ENCODE measurements around the gene EML4. TPM values are rescaled to one million over a fixed set of nuclear protein-coding genes. Genes with fewer than 3 reads are reported as not detected.

The EML4 gene
- total and polyA plus RNA-seq, 2 of the 13 experiments (the other 11 are each of a cell fraction or from before 2014, with no cell fraction given) = 243 to 476 TPM

DNA sequence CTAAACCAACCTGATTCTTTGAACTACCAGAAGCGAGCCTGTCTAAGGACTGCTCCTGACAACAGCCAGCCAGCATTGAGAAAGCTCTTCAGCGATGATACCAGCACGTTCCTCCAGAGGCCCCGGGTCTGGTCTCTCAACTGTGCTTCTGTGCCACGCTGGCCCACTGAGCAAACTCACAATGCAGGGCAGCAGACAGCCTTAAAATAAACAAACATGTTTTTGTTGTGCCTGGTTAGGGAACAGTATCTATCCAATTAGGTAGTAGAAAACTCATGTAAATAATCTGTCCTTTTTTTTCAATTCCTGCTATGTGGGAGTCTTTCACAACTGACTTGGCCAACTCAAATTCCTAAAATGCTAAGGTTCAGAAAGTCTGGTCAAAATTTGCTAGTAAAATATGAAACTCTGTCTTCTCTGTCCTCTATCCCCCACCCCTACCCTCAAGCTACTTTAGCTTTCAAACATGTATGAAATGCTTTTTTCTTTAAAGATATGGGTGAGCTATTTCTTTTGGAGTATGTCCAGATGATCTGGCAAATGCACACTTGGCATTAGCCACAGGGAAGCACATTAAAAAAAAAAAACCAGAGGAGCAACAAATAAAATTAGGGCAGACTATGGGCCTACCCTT lies 21.4 kb upstream of the EML4 start (continued):
- TF ChIP-seq, protein P1, sequence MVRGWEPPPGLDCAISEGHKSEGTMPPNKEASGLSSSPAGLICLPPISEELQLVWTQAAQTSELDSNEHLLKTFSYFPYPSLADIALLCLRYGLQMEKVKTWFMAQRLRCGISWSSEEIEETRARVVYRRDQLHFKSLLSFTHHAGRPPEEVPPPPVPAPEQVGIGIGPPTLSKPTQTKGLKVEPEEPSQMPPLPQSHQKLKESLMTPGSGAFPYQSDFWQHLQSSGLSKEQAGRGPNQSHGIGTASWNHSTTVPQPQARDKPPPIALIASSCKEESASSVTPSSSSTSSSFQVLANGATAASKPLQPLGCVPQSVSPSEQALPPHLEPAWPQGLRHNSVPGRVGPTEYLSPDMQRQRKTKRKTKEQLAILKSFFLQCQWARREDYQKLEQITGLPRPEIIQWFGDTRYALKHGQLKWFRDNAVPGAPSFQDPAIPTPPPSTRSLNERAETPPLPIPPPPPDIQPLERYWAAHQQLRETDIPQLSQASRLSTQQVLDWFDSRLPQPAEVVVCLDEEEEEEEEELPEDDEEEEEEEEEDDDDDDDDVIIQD (CRISPR knock-in tag; IDR thresholded peaks at IDR 0.05; ENCODE audit: low read depth) = no peak
- no peak for TF ChIP-seq ZNF660 (CRISPR knock-in tag; IDR thresholded peaks at IDR 0.05; ENCODE audit: borderline replicate concordance, low read depth)
- TF ChIP-seq NFATC3 (CRISPR knock-in tag; IDR thresholded peaks at IDR 0.05) = no peak
- no peak for TF ChIP-seq ZNF709 (CRISPR knock-in tag; IDR thresholded peaks at IDR 0.05)
- no peak for TF ChIP-seq SCMH1 (CRISPR knock-in tag; IDR thresholded peaks at IDR 0.05; ENCODE audit: borderline replicate concordance)
- no peak; the same call in 1 of the 2 replicates for TF ChIP-seq SOX5 (CRISPR knock-in tag; IDR thresholded peaks at IDR 0.05; ENCODE audit: borderline replicate concordance)
- TF ChIP-seq HOXA5 (CRISPR knock-in tag; IDR thresholded peaks at IDR 0.05) = peak; percentile 42; the same call in 1 of the 2 replicates
- TF ChIP-seq SPEN (CRISPR knock-in tag; IDR thresholded peaks at IDR 0.05; ENCODE audit: low read depth) = no peak
- TF ChIP-seq, protein P2, sequence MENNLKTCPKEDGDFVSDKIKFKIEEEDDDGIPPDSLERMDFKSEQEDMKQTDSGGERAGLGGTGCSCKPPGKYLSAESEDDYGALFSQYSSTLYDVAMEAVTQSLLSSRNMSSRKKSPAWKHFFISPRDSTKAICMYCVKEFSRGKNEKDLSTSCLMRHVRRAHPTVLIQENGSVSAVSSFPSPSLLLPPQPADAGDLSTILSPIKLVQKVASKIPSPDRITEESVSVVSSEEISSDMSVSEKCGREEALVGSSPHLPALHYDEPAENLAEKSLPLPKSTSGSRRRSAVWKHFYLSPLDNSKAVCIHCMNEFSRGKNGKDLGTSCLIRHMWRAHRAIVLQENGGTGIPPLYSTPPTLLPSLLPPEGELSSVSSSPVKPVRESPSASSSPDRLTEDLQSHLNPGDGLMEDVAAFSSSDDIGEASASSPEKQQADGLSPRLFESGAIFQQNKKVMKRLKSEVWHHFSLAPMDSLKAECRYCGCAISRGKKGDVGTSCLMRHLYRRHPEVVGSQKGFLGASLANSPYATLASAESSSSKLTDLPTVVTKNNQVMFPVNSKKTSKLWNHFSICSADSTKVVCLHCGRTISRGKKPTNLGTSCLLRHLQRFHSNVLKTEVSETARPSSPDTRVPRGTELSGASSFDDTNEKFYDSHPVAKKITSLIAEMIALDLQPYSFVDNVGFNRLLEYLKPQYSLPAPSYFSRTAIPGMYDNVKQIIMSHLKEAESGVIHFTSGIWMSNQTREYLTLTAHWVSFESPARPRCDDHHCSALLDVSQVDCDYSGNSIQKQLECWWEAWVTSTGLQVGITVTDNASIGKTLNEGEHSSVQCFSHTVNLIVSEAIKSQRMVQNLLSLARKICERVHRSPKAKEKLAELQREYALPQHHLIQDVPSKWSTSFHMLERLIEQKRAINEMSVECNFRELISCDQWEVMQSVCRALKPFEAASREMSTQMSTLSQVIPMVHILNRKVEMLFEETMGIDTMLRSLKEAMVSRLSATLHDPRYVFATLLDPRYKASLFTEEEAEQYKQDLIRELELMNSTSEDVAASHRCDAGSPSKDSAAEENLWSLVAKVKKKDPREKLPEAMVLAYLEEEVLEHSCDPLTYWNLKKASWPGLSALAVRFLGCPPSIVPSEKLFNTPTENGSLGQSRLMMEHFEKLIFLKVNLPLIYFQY (CRISPR knock-in tag; IDR thresholded peaks at IDR 0.05; ENCODE audit: borderline replicate concordance) = no peak
- TF ChIP-seq, protein P3, sequence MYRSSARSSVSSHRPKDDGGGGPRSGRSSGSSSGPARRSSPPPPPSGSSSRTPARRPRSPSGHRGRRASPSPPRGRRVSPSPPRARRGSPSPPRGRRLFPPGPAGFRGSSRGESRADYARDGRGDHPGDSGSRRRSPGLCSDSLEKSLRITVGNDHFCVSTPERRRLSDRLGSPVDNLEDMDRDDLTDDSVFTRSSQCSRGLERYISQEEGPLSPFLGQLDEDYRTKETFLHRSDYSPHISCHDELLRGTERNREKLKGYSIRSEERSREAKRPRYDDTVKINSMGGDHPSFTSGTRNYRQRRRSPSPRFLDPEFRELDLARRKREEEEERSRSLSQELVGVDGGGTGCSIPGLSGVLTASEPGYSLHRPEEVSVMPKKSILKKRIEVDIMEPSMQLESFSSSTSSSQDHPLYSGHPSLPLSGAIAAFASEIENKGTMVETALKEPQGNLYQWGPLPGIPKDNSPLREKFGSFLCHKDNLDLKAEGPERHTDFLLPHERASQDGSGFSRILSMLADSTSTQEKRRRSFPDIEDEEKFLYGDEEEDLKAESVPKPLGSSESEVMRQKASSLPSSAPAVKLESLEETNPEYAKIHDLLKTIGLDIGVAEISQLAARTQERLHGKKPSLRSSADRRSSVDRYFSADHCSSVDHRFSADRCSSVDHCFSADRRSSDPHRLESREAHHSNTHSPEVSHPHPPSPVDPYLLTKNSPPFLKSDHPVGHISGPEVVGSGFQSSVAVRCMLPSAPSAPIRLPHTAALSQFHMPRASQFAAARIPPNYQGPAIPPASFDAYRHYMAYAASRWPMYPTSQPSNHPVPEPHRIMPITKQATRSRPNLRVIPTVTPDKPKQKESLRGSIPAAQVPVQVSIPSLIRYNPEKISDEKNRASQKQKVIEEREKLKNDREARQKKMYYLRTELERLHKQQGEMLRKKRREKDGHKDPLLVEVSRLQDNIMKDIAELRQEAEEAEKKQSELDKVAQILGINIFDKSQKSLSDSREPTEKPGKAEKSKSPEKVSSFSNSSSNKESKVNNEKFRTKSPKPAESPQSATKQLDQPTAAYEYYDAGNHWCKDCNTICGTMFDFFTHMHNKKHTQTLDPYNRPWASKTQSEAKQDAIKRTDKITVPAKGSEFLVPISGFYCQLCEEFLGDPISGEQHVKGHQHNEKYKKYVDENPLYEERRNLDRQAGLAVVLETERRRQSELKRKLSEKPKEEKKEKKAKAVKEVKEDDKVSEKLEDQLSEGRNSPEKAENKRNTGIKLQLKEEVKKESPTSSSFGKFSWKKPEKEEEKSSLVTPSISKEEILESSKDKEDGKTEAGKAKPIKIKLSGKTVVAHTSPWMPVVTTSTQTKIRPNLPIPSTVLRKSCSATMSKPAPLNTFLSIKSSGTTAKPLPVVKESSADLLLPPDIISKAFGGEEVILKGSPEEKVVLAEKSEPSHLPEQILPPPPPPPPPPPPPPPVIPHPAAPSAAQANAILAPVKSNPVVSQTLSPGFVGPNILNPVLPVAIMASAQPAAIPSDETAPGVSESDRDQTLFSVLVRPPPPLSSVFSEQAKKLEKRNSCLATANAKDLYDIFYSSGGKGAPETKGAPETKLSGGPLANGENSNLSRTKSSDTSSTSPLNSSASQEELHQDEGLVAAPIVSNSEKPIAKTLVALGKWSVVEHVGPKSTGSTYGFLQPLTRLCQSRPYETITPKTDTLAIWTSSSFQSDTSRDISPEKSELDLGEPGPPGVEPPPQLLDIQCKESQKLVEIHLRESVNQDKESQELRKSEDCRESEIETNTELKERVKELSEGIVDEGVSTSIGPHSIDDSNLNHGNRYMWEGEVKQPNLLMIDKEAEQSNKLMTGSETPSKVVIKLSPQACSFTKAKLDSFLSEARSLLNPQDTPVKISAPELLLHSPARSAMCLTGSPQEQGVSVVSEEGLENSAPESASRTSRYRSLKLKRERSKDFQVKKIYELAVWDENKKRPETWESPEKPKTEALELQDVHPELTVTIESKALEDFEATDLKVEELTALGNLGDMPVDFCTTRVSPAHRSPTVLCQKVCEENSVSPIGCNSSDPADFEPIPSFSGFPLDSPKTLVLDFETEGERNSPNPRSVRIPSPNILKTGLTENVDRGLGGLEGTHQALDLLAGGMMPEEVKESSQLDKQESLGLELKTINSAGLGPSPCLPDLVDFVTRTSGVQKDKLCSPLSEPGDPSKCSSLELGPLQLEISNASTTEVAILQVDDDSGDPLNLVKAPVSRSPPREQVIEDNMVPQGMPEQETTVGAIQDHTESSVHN (CRISPR knock-in tag; IDR thresholded peaks at IDR 0.05) = no peak
- 0 out of 2 replicates have a peak, but pooled peaks have one; percentile 48 for TF ChIP-seq BORCS8-MEF2B (CRISPR knock-in tag; IDR thresholded peaks at IDR 0.05)
- TF ChIP-seq, protein P4, sequence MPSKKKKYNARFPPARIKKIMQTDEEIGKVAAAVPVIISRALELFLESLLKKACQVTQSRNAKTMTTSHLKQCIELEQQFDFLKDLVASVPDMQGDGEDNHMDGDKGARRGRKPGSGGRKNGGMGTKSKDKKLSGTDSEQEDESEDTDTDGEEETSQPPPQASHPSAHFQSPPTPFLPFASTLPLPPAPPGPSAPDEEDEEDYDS (CRISPR knock-in tag; IDR thresholded peaks at IDR 0.05) = no peak
- no peak for TF ChIP-seq ZNF546 (CRISPR knock-in tag; conservative IDR thresholded peaks at IDR 0.05)
- TF ChIP-seq ZNF737 (CRISPR knock-in tag; IDR thresholded peaks at IDR 0.05; ENCODE audit: borderline replicate concordance) = no peak
- TF ChIP-seq U2AF1 (optimal IDR thresholded peaks at IDR 0.05; ENCODE audit: low read depth, low read length) = no peak
- TF ChIP-seq SP5 (CRISPR knock-in tag; IDR thresholded peaks at IDR 0.05; ENCODE audit: borderline replicate concordance, low read depth) = no peak

Measured in HepG2 (cell line).